Measurements from ENCODE around the gene ADAMTSL3.

DNA sequence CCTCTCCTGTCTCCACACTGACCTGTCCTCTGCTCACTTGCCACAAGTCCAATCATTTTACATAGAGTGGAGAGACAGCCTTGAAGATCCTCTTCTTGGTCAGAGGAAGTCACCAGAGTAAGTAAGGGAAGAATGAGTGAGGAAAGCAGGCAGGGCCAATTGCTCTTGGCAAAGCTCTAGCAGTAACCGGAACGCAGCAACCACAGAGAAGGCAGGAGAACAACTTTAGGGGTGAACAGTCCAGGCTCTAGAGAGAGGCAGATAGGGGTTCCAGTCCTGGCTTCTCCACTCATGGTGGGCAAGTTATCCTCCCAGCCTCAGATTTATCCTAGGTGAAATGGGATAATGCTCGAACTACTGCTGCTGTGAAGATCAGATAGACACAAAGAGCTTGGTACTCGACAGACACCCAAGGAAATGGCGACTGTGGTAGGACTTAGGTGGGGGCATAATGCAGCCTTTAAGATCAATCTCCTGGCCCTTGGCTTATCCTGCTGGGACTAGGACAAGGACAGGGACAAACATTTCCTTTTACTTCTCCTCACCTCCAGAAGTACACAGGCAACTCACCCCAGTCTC, 1.2 kb upstream of the ADAMTSL3 start:
- TF ChIP-seq CTCF (IDR thresholded peaks at IDR 0.05; ENCODE audit: low read depth, low read length, missing input control) (no peak), JUND (IDR thresholded peaks at IDR 0.05) (no peak), REST (IDR thresholded peaks at IDR 0.05) (no peak), RAD21 (IDR thresholded peaks at IDR 0.05) (no peak), RXRA (IDR thresholded peaks at IDR 0.05) (no peak), SP1 (IDR thresholded peaks at IDR 0.05) (no peak), GABPA (IDR thresholded peaks at IDR 0.05 in 1 of 2, conservative IDR thresholded peaks at IDR 0.05 in 1 of 2) (no peak), TAF1 (conservative IDR thresholded peaks at IDR 0.05) (no peak), FOXA1 (IDR thresholded peaks at IDR 0.05) (no peak), MAX (IDR thresholded peaks at IDR 0.05) (no peak), YY1 (IDR thresholded peaks at IDR 0.05) (no peak)
- TF ChIP-seq, protein P1, sequence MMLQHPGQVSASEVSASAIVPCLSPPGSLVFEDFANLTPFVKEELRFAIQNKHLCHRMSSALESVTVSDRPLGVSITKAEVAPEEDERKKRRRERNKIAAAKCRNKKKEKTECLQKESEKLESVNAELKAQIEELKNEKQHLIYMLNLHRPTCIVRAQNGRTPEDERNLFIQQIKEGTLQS (IDR thresholded peaks at IDR 0.05), result no peak
